ENCODE results near the gene TBC1D23.

DNA sequence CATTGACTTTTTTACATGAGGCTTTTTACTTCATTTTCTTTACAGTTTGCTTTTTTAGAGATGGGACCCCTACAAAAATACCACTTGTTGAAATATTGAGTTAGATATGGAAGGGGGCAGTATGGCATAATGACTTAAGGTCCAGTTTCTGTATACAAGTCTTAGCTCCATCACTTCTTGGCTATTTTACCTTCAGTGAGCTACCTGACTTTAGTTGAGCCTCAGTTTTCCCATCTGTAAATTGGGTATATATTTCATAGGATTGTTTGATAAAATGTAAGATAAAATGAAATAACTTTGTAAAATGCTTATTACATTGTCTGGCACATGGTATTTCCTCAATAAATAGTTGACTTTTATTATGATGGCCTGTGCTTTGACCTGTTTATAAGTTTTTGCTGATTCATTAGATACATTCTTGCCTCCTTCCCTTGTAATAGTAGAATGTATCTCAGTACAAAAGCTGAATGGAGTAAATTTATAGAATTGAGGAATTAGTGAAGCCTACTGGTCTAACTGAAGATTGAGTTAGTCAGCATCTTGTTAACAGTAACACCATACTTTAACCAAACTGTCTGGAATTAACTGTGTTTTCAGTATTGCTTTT is 27.6 kb downstream of the TBC1D23 start:
- TF ChIP-seq, protein P1, sequence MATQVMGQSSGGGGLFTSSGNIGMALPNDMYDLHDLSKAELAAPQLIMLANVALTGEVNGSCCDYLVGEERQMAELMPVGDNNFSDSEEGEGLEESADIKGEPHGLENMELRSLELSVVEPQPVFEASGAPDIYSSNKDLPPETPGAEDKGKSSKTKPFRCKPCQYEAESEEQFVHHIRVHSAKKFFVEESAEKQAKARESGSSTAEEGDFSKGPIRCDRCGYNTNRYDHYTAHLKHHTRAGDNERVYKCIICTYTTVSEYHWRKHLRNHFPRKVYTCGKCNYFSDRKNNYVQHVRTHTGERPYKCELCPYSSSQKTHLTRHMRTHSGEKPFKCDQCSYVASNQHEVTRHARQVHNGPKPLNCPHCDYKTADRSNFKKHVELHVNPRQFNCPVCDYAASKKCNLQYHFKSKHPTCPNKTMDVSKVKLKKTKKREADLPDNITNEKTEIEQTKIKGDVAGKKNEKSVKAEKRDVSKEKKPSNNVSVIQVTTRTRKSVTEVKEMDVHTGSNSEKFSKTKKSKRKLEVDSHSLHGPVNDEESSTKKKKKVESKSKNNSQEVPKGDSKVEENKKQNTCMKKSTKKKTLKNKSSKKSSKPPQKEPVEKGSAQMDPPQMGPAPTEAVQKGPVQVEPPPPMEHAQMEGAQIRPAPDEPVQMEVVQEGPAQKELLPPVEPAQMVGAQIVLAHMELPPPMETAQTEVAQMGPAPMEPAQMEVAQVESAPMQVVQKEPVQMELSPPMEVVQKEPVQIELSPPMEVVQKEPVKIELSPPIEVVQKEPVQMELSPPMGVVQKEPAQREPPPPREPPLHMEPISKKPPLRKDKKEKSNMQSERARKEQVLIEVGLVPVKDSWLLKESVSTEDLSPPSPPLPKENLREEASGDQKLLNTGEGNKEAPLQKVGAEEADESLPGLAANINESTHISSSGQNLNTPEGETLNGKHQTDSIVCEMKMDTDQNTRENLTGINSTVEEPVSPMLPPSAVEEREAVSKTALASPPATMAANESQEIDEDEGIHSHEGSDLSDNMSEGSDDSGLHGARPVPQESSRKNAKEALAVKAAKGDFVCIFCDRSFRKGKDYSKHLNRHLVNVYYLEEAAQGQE (IDR thresholded peaks at IDR 0.05; ENCODE audit: unreplicated experiment), result no peak
- TF ChIP-seq EZH2phosphoT487 (IDR thresholded peaks at IDR 0.05; ENCODE audit: unreplicated experiment), result no peak
- no peak for TF ChIP-seq CTCF (conservative IDR thresholded peaks at IDR 0.05; ENCODE audit: low read depth in 2 of 2)

Measured in GM23338 (cell line).